ENCODE data around the gene CABLES2. TPM values are rescaled to one million over a fixed set of nuclear protein-coding genes. Genes with fewer than 3 reads are reported as not detected.
A peak's percentile ranks its signal among the peaks of the same experiment; 100 is the strongest.

CABLES2 gene
- total and polyA plus RNA-seq, 2 of the 4 experiments (the other 2 are of a cell fraction): 1.4 to 5.1 TPM

- H3K18ac ChIP-seq (ENCODE audit: low read depth, low read length): no peak overlapping the region
- H2AK9ac ChIP-seq (replicated peaks; ENCODE audit: low read depth, low read length, poor library complexity): peak overlapping the region; percentile 17
- no peak overlapping the region for H3K4ac ChIP-seq (ENCODE audit: low read depth, low read length)
- no peaks in the 10 kb centered on the region for H3K9me3 ChIP-seq (ENCODE audit: control insufficient read depth, insufficient read depth, low read length)
- peaks cover 14% of the 10 kb centered on the region for H3K9me1 ChIP-seq (ENCODE audit: insufficient read depth, low read length)
- in situ Hi-C loops (cut with MboI; ENCODE audit: low sequenced_read_pairs) (loop anchor here (25.0 kb wide), 1 partner anchor 365 kb away; no protein-coding TSS in a partner anchor), intact Hi-C loops (cut with micrococcal nuclease) (no loop called here), dilution Hi-C loops (cut with HindIII; ENCODE audit: low sequenced_read_pairs, unreplicated experiment) (loop anchor here (25.0 kb wide), 1 partner anchor 90 kb away; no protein-coding TSS in a partner anchor)
- H3K36me3 ChIP-seq (ENCODE audit: control insufficient read depth, insufficient read depth, low read length): peaks cover 5% of the 10 kb centered on the region
- no peaks in the 10 kb centered on the region for H3K27me3 ChIP-seq (ENCODE audit: control insufficient read depth, insufficient read depth, low read length)
- peak overlapping the region; percentile 37; the same call in 1 of the 3 replicates for H2BK15ac ChIP-seq (ENCODE audit: low read depth, low read length)
- H4K20me1 ChIP-seq (ENCODE audit: insufficient read depth, low read length): peaks cover 2% of the 10 kb centered on the region; the same call in 1 of the 2 replicates
- no peak overlapping the region; the same call in 1 of the 2 replicates for H2BK120ac ChIP-seq (ENCODE audit: low read depth, low read length)
- no peak for DNase-seq
- no peak overlapping the region for H4K5ac ChIP-seq (ENCODE audit: low read depth, low read length)
- peaks cover 5 to 21% of the 10 kb centered on the region in 2 experiments; a peak in 2 of 4 replicates for H3K79me1 ChIP-seq (ENCODE audit: low read depth in 1 of 2, low read length in 2 of 2)
- H3K4me1 ChIP-seq (ENCODE audit: control insufficient read depth, insufficient read depth, low read length): peaks cover 30% of the 10 kb centered on the region
- no peak overlapping the region for H2AK5ac ChIP-seq (ENCODE audit: low read depth, low read length)
- ChIA-PET POLR2A (ENCODE audit: unreplicated experiment) (no interaction called here), CTCF (no interaction called here)
- H2AFZ ChIP-seq (replicated peaks; ENCODE audit: low read length, poor library complexity): no peak overlapping the region
- no peak for TF ChIP-seq MXI1 (IDR thresholded peaks at IDR 0.05; ENCODE audit: borderline replicate concordance, low read depth, low read length)
- TF ChIP-seq SMC3 (IDR thresholded peaks at IDR 0.05; ENCODE audit: low read depth, low read length): no peak
- TF ChIP-seq NFE2L2 (IDR thresholded peaks at IDR 0.05; ENCODE audit: low read depth, low read length): no peak
- no peak for TF ChIP-seq ELK1 (IDR thresholded peaks at IDR 0.05; ENCODE audit: borderline replicate concordance, low read depth, low read length)
- no peak for TF ChIP-seq MAFK (IDR thresholded peaks at IDR 0.05; ENCODE audit: low read depth, low read length)
- TF ChIP-seq CEBPB (IDR thresholded peaks at IDR 0.05; ENCODE audit: low read depth, low read length): no peak
- TF ChIP-seq, protein P1, sequence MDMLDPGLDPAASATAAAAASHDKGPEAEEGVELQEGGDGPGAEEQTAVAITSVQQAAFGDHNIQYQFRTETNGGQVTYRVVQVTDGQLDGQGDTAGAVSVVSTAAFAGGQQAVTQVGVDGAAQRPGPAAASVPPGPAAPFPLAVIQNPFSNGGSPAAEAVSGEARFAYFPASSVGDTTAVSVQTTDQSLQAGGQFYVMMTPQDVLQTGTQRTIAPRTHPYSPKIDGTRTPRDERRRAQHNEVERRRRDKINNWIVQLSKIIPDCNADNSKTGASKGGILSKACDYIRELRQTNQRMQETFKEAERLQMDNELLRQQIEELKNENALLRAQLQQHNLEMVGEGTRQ (IDR thresholded peaks at IDR 0.05; ENCODE audit: low read depth, low read length): no peak
- no peak for TF ChIP-seq CHD1 (IDR thresholded peaks at IDR 0.05; ENCODE audit: low read depth, low read length)
- TF ChIP-seq BHLHE40 (IDR thresholded peaks at IDR 0.05; ENCODE audit: low read depth, low read length): no peak
- no peak for TF ChIP-seq RFX5 (IDR thresholded peaks at IDR 0.05; ENCODE audit: low read depth, low read length)
- TF ChIP-seq MAZ (IDR thresholded peaks at IDR 0.05; ENCODE audit: borderline replicate concordance, low read depth, low read length): no peak
- TF ChIP-seq FOS (IDR thresholded peaks at IDR 0.05; ENCODE audit: low read depth, low read length): no peak
- no peak for TF ChIP-seq RAD21 (IDR thresholded peaks at IDR 0.05; ENCODE audit: low read length)
- TF ChIP-seq, protein P2, sequence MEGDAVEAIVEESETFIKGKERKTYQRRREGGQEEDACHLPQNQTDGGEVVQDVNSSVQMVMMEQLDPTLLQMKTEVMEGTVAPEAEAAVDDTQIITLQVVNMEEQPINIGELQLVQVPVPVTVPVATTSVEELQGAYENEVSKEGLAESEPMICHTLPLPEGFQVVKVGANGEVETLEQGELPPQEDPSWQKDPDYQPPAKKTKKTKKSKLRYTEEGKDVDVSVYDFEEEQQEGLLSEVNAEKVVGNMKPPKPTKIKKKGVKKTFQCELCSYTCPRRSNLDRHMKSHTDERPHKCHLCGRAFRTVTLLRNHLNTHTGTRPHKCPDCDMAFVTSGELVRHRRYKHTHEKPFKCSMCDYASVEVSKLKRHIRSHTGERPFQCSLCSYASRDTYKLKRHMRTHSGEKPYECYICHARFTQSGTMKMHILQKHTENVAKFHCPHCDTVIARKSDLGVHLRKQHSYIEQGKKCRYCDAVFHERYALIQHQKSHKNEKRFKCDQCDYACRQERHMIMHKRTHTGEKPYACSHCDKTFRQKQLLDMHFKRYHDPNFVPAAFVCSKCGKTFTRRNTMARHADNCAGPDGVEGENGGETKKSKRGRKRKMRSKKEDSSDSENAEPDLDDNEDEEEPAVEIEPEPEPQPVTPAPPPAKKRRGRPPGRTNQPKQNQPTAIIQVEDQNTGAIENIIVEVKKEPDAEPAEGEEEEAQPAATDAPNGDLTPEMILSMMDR (conservative IDR thresholded peaks at IDR 0.05; ENCODE audit: low read depth, low read length): no peak
- no peak for TF ChIP-seq RCOR1 (IDR thresholded peaks at IDR 0.05; ENCODE audit: insufficient replicate concordance, low read length)
- no peak overlapping the region for H3K4me3 ChIP-seq (ENCODE audit: insufficient read depth, low read depth, low read length)
- H4K91ac ChIP-seq (ENCODE audit: insufficient read depth, low read depth, low read length): no peak overlapping the region
- H2BK5ac ChIP-seq (ENCODE audit: low read depth, low read length, poor library complexity, severe bottlenecking): no peak overlapping the region
- no peak overlapping the region for H4K8ac ChIP-seq (ENCODE audit: low read depth in 2 of 2, low read length in 2 of 2)
- H3K23ac ChIP-seq (ENCODE audit: low read depth, low read length): no peak overlapping the region
- no peak overlapping the region for H3K4me2 ChIP-seq (ENCODE audit: low read depth, low read length)
- no peak overlapping the region for H3K56ac ChIP-seq (ENCODE audit: extremely low read depth, insufficient read depth, low read length)
- H2BK20ac ChIP-seq (ENCODE audit: low read depth, low read length): 0 out of 2 replicates have a peak overlapping the region, but pooled peaks have one; percentile 44
- no peak for ATAC-seq (ENCODE audit: low read depth)
- H3K14ac ChIP-seq (replicated peaks; ENCODE audit: low read depth, low read length): no peak overlapping the region
- H3K9ac ChIP-seq (ENCODE audit: low read depth, low read length): no peak overlapping the region
- no TSS peak for BruUV-seq (replicated peaks)
- no peak overlapping the region for H3K27ac ChIP-seq (ENCODE audit: insufficient read depth, low read length)
- 86% methylated on average over 11 of the region's 17 CpGs; no CpG with 5 or more reads in 1 of the 2 experiments for WGBS, 2 experiments (ENCODE audit: extremely low coverage in 2 of 2, insufficient read length in 1 of 2)
Observed at GRCh38 chr20:62377064-62377461, 30.0 kb downstream of the CABLES2 start.

Measured in IMR-90 (cell line).